PFSK-1 (cell line): Measurements from ENCODE around the gene ACOXL.

Experiments
- FOXP2 ChIP-seq: optimal IDR thresholded peaks from 2 replicates; pipeline ENCODE3; 2011; ENCODE audit warnings: borderline replicate concordance, control low read depth, inconsistent platforms; ENCODE audit not compliant: insufficient read depth; ENCODE audit errors: extremely low read length, extremely low read depth
- POLR2AphosphoS5 ChIP-seq: IDR thresholded peaks from 2 replicates; pipeline ENCODE4 v1.6.1; 2012; ENCODE audit warnings: low read depth, mild to moderate bottlenecking, control low read depth, low read length, moderate library complexity
- SIN3A ChIP-seq: IDR thresholded peaks from 2 replicates; pipeline ENCODE4 v1.6.1; 2012; ENCODE audit warnings: mild to moderate bottlenecking, low read length, moderate library complexity, borderline replicate concordance; ENCODE audit not compliant: insufficient read depth
- TAF1 ChIP-seq: IDR thresholded peaks from 2 replicates; pipeline ENCODE4 v1.6.1; 2012; ENCODE audit warnings: low read length, control low read depth, borderline replicate concordance; ENCODE audit not compliant: insufficient read depth
- TF ChIP-seq, protein P1 (sequence below), 2 experiments: IDR thresholded peaks; 2 replicates each; pipeline versions ENCODE4 v1.6.1 to v1.8.0; 2011 to 2012; ENCODE audit warnings: low read depth in 2 of 2, low read length in 2 of 2, control low read depth in 1 of 2, inconsistent platforms in 1 of 2, mild to moderate bottlenecking in 1 of 2, moderate library complexity in 1 of 2; ENCODE audit not compliant: insufficient read depth in 1 of 2

The ACOXL gene

GRCh38 chr2:111139637-111140317 is 407.4 kb downstream of the ACOXL start:
- no peak for TF ChIP-seq POLR2AphosphoS5
- TF ChIP-seq TAF1, result no peak
- TF ChIP-seq SIN3A, result no peak
- TF ChIP-seq FOXP2, result no peak
- TF ChIP-seq, protein P1, sequence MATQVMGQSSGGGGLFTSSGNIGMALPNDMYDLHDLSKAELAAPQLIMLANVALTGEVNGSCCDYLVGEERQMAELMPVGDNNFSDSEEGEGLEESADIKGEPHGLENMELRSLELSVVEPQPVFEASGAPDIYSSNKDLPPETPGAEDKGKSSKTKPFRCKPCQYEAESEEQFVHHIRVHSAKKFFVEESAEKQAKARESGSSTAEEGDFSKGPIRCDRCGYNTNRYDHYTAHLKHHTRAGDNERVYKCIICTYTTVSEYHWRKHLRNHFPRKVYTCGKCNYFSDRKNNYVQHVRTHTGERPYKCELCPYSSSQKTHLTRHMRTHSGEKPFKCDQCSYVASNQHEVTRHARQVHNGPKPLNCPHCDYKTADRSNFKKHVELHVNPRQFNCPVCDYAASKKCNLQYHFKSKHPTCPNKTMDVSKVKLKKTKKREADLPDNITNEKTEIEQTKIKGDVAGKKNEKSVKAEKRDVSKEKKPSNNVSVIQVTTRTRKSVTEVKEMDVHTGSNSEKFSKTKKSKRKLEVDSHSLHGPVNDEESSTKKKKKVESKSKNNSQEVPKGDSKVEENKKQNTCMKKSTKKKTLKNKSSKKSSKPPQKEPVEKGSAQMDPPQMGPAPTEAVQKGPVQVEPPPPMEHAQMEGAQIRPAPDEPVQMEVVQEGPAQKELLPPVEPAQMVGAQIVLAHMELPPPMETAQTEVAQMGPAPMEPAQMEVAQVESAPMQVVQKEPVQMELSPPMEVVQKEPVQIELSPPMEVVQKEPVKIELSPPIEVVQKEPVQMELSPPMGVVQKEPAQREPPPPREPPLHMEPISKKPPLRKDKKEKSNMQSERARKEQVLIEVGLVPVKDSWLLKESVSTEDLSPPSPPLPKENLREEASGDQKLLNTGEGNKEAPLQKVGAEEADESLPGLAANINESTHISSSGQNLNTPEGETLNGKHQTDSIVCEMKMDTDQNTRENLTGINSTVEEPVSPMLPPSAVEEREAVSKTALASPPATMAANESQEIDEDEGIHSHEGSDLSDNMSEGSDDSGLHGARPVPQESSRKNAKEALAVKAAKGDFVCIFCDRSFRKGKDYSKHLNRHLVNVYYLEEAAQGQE (IDR thresholded peaks at IDR 0.05; ENCODE audit: insufficient read depth in 1 of 2, low read depth in 2 of 2, low read length in 2 of 2), result no peak

DNA sequence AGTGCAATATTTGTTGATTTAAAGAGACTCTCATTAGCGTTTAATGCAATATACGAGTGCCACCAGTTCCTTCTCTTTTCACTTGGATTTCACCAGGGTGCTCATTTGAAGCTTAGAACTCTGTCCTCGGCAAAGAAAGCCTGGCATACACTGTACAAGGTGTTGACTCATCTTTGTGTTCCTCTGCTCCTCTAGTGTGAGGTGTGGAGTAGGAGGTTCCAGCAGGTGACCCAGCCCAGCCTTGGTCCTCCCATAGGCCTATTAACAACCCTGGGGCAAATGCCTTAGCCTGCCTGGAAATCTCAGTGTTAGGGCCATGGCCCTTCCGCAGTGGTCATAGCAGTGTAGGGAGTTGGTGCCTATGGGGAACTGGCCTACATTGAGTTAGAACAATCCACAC is 408.4 kb downstream of the ACOXL start:
- TF ChIP-seq FOXP2, result no peak
- no peak for TF ChIP-seq SIN3A
- TF ChIP-seq TAF1, result no peak
- TF ChIP-seq POLR2AphosphoS5, result no peak
- TF ChIP-seq, protein P1 (IDR thresholded peaks at IDR 0.05; ENCODE audit: insufficient read depth in 1 of 2, low read depth in 2 of 2, low read length in 2 of 2), result no peak

- no peak for TF ChIP-seq FOXP2
- TF ChIP-seq SIN3A, result no peak
- TF ChIP-seq, protein P1 (IDR thresholded peaks at IDR 0.05; ENCODE audit: insufficient read depth in 1 of 2, low read depth in 2 of 2, low read length in 2 of 2), result no peak
- TF ChIP-seq POLR2AphosphoS5, result no peak
- TF ChIP-seq TAF1, result no peak
These were observed 409.7 kb downstream of the ACOXL start for GRCh38 chr2:111142101-111142500.

DNA sequence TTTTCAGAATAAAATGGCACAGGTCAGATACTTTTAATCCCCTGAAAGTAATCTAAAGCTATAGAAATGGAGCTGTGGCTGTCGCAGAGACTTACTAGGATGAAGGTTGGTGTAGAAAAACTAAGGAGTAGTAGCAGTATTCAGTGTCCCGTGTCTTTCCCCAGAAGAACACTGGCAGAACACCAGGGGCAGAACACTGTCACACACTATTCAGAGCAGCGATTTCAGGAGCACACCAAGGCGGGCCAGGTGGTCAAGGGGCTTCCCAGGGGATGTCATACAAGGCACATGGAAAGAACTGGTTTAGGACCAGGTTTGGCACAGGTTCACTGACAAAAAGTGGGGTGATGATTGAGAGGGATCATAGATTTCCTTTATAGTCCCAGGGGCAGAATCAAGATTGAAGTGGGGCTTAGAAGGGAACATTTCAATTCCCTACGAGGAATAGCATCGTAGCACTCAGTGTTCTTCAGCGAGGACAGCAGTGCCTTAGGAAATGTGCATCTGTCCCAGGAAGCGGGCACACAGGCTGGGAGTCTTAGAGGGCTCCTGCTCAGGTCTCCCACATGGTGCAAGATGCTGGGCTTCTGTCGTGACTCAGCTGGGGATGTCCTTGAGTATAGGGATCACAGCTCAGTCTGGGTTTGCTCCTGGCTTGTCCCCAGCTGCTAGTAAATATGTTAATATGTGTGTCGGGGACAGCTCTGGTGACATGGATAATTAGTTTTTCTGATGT is 410.9 kb downstream of the ACOXL start:
- TF ChIP-seq FOXP2 (no peak), SIN3A (no peak), POLR2AphosphoS5 (no peak), TAF1 (no peak)
- TF ChIP-seq, protein P1 (IDR thresholded peaks at IDR 0.05; ENCODE audit: insufficient read depth in 1 of 2, low read depth in 2 of 2, low read length in 2 of 2), result no peak
